CD14-positive monocyte (primary cell): ENCODE measurements around the gene EDN2. TPM values are rescaled to one million over a fixed set of nuclear protein-coding genes. Genes with fewer than 3 reads are reported as not detected.

Experiments used
- DNase-seq, 3 donors: peaks; one replicate each; pipeline ENCODE4 v3.0.0-alpha.2; 2011 to 2022
- H2AFZ ChIP-seq: 2 replicates; pipeline ENCODE4 v1.6.0; 2012; ENCODE audit warnings: mild to moderate bottlenecking, low read depth, low read length, inconsistent platforms; ENCODE audit not compliant: insufficient read depth, poor library complexity, severe bottlenecking
- H3K27ac ChIP-seq, 2 donors: 1 replicate in 1 of 2; 2 replicates in 1 of 2; pipeline ENCODE4 v1.5.1; 2012 to 2013; ENCODE audit warnings: low read length in 2 of 2, control low read depth in 1 of 2, inconsistent platforms in 1 of 2, low read depth in 1 of 2, mild to moderate bottlenecking in 1 of 2
- H3K27me3 ChIP-seq, 2 donors: one replicate each; pipeline versions ENCODE4 v1.6.0 to v1.6.1; 2011 to 2013; ENCODE audit warnings: low read length in 2 of 2; ENCODE audit not compliant: control insufficient read depth in 2 of 2, insufficient read depth in 2 of 2
- H3K36me3 ChIP-seq, 2 donors: replicated peaks in 1 of 2; 1 replicate in 1 of 2; 2 replicates in 1 of 2; pipeline versions ENCODE4 v1.5.1 to v1.6.1; 2012 to 2013; ENCODE audit warnings: low read length in 2 of 2, control low read depth in 1 of 2, inconsistent platforms in 1 of 2, mild to moderate bottlenecking in 1 of 2; ENCODE audit not compliant: insufficient read depth in 2 of 2, control insufficient read depth in 1 of 2
- H3K4me1 ChIP-seq, 2 donors: 1 replicate in 1 of 2; 2 replicates in 1 of 2; pipeline versions ENCODE4 v1.5.1 to v1.6.1; 2012 to 2013; ENCODE audit warnings: low read length in 2 of 2, control low read depth in 1 of 2, inconsistent platforms in 1 of 2, mild to moderate bottlenecking in 1 of 2, moderate library complexity in 1 of 2; ENCODE audit not compliant: insufficient read depth in 2 of 2, control insufficient read depth in 1 of 2
- H3K4me2 ChIP-seq: replicated peaks from 2 replicates; pipeline ENCODE3; 2012; ENCODE audit warnings: low read length, moderate library complexity, mild to moderate bottlenecking; ENCODE audit not compliant: poor library complexity, severe bottlenecking; ENCODE audit errors: extremely low read depth
- H3K4me3 ChIP-seq, 3 experiments: fragments of 200-600 bp in 1 of 3; sonication (generic) in 1 of 3; replicated peaks in 1 of 3; 1 replicate in 2 of 3; 2 replicates in 1 of 3; pipeline ENCODE4 v1.5.1; 2011 to 2013; ENCODE audit warnings: low read length in 3 of 3, mild to moderate bottlenecking in 3 of 3, control low read depth in 2 of 3, low read depth in 2 of 3, inconsistent platforms in 1 of 3, moderate library complexity in 1 of 3
- H3K79me2 ChIP-seq: 2 replicates; pipeline ENCODE4 v1.6.0; 2012; ENCODE audit warnings: mild to moderate bottlenecking, control low read depth, inconsistent platforms, low read length, moderate library complexity; ENCODE audit not compliant: insufficient read depth
- H3K9ac ChIP-seq: 2 replicates; pipeline ENCODE4 v1.6.0; 2017; ENCODE audit warnings: low read length, mild to moderate bottlenecking; ENCODE audit not compliant: insufficient read depth, poor library complexity, severe bottlenecking
- H3K9me3 ChIP-seq, 2 donors: replicated peaks in 1 of 2; 1 replicate in 1 of 2; 2 replicates in 1 of 2; pipeline versions ENCODE4 v1.5.1 to v1.6.1; 2012 to 2013; ENCODE audit warnings: low read length in 2 of 2, control low read depth in 1 of 2; ENCODE audit not compliant: control insufficient read depth in 1 of 2, insufficient read depth in 1 of 2
- H4K20me1 ChIP-seq: 2 replicates; pipeline ENCODE4 v1.6.0; 2012; ENCODE audit warnings: mild to moderate bottlenecking, low read length, control low read depth, moderate library complexity; ENCODE audit not compliant: insufficient read depth
- H3K27ac Mint-ChIP-seq, 7 donors: one replicate each; pipeline ENCODE4 v1.8.0; 2020; ENCODE audit warnings: mild to moderate bottlenecking in 7 of 7, mixed read lengths in 7 of 7, moderate library complexity in 6 of 7, inconsistent platforms in 2 of 7
- H3K27me3 Mint-ChIP-seq, 3 donors: one replicate each; pipeline ENCODE4 v1.8.0; 2021 to 2022; ENCODE audit warnings: low read depth in 3 of 3, mild to moderate bottlenecking in 3 of 3, mixed read lengths in 3 of 3, moderate library complexity in 3 of 3, inconsistent platforms in 1 of 3
- H3K36me3 Mint-ChIP-seq, 2 donors: one replicate each; pipeline ENCODE4 v1.8.0; 2020; ENCODE audit warnings: mixed read lengths in 2 of 2, inconsistent platforms in 1 of 2, mild to moderate bottlenecking in 1 of 2
- H3K4me1 Mint-ChIP-seq: one replicate; pipeline ENCODE4 v1.8.0; 2020; ENCODE audit warnings: mild to moderate bottlenecking, mixed read lengths
- H3K4me3 Mint-ChIP-seq, 2 donors: one replicate each; pipeline ENCODE4 v1.8.0; 2020; ENCODE audit warnings: mild to moderate bottlenecking in 2 of 2, mixed read lengths in 2 of 2, moderate library complexity in 1 of 2
- H3K9me3 Mint-ChIP-seq, 7 donors: one replicate each; pipeline ENCODE4 v1.8.0; 2020 to 2022; ENCODE audit warnings: mixed read lengths in 7 of 7, mild to moderate bottlenecking in 6 of 7, moderate library complexity in 6 of 7, inconsistent platforms in 2 of 7
- WGBS: methylation state at CpG from one replicate; pipeline ENCODE4 v1.1.5; 2013; ENCODE audit warnings: missing lambda C conversion rate; ENCODE audit not compliant: insufficient coverage; 5-methylcytosine and 5-hydroxymethylcytosine counted together
- intact Hi-C, 2 donors: fragments of 100-400 bp; cut with micrococcal nuclease; formaldehyde crosslinking; loops; one replicate each; pipeline versions ENCODE4 v1.15.0 to v1.15.1; 2023
- polyA plus RNA-seq, 3 donors: library from polyadenylated mRNA; depleted of rRNA in 1 of 3; unstranded in 2 of 3; stranded (reverse) in 1 of 3; fragments of 300-500 nt in 2 of 3; fragments of >200 nt in 1 of 3; fragmentation: Illumina TruSeq in 2 of 3; gene quantifications; 1 replicate in 2 of 3; 2 replicates in 1 of 3; pipeline ENCODE4 v1.2.3, GENCODE V29; 2012 to 2021
- TF ChIP-seq, protein P1 (sequence below): fragments of 200-600 bp; IDR thresholded peaks from one replicate; pipeline ENCODE4 v1.8.0; 2022; ENCODE audit warnings: antibody characterized with exemption, mild to moderate bottlenecking

Gene EDN2
- polyA plus RNA-seq, 3 donors, result not detected

- H3K27me3 ChIP-seq, result no peaks in the 10 kb centered on the region
- no peak overlapping the region for H3K27ac ChIP-seq
- TF ChIP-seq, protein P1, sequence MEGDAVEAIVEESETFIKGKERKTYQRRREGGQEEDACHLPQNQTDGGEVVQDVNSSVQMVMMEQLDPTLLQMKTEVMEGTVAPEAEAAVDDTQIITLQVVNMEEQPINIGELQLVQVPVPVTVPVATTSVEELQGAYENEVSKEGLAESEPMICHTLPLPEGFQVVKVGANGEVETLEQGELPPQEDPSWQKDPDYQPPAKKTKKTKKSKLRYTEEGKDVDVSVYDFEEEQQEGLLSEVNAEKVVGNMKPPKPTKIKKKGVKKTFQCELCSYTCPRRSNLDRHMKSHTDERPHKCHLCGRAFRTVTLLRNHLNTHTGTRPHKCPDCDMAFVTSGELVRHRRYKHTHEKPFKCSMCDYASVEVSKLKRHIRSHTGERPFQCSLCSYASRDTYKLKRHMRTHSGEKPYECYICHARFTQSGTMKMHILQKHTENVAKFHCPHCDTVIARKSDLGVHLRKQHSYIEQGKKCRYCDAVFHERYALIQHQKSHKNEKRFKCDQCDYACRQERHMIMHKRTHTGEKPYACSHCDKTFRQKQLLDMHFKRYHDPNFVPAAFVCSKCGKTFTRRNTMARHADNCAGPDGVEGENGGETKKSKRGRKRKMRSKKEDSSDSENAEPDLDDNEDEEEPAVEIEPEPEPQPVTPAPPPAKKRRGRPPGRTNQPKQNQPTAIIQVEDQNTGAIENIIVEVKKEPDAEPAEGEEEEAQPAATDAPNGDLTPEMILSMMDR, result no peak
- no peak for DNase-seq
- Mint-ChIP-seq H3K27ac (no peak overlapping the region), H3K4me3 (no peak overlapping the region), H3K36me3 (peaks cover 23 to 25% of the 10 kb centered on the region in 2 donors), H3K9me3 (peaks cover 0 to 2% (median 0%) of the 10 kb centered on the region in 7 donors), H3K4me1 (peaks cover 2% of the 10 kb centered on the region), H3K27me3 (peaks cover 0 to 3% (median 0%) of the 10 kb centered on the region in 3 donors)
- H3K79me2 ChIP-seq, result no peaks in the 10 kb centered on the region
- WGBS, result 92% methylated on average over 1 of the region's 6 CpGs
- intact Hi-C loops, result no loop called here
- H3K4me3 ChIP-seq, result no peak overlapping the region
- H3K4me1 ChIP-seq, result no peaks in the 10 kb centered on the region
- no peak overlapping the region for H3K4me2 ChIP-seq
- no peaks in the 10 kb centered on the region for H3K9me3 ChIP-seq
- H3K9ac ChIP-seq, result no peak overlapping the region
- no peak overlapping the region for H2AFZ ChIP-seq
- no peaks in the 10 kb centered on the region for H4K20me1 ChIP-seq
- peaks cover 23 to 29% of the 10 kb centered on the region in 2 donors for H3K36me3 ChIP-seq
Measured at GRCh38 chr1:41507836-41508235, 23.4 kb upstream of the EDN2 start.

DNA sequence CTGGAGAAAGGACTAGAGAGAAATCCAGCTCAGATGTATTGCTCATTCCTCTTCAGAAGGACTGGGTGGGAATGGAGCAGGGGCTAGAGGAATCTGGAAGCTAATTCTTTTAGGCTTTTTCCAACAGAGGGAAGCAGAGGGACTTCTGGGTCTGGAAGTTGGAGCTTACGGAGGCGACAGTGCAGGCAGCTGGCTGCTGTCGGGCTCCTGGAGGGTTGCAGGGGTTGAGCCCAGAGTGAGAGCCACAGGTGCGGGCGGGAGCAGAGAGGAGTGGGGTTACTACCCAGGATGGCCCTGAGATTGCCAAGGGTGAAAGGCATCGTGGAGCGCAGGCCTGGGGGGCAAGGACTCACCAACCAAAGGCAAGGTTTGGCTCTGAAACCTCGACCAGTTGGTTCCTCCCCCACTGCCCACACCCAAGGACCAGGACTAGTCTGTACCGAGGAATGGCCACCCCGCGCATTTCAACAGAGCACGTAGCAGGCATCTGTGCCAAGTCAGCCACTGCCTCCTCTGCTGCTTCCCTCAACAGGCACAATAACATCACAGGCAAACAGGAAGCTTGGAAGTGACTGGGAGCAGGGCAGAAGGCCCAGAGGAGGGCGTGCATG, 22.7 kb upstream of the EDN2 start:
- H3K36me3 Mint-ChIP-seq, result peaks cover 18 to 19% of the 10 kb centered on the region in 2 donors
- intact Hi-C loops, result no loop called here
- H3K27ac Mint-ChIP-seq, result no peak overlapping the region
- Histone ChIP-seq H3K4me2 (no peak overlapping the region), H3K27me3 (no peaks in the 10 kb centered on the region), H3K79me2 (no peaks in the 10 kb centered on the region), H3K4me1 (no peaks in the 10 kb centered on the region), H3K36me3 (peaks cover 17 to 23% of the 10 kb centered on the region in 2 donors), H4K20me1 (no peaks in the 10 kb centered on the region), H3K4me3 (no peak overlapping the region), H2AFZ (no peak overlapping the region), H3K9ac (no peak overlapping the region), H3K27ac (no peak overlapping the region), H3K9me3 (no peaks in the 10 kb centered on the region)
- DNase-seq, result no peak
- WGBS, result 96% methylated on average over 10 of the region's 13 CpGs
- no peak overlapping the region for H3K4me3 Mint-ChIP-seq
- TF ChIP-seq, protein P1, result no peak
- peaks cover 0 to 2% (median 0%) of the 10 kb centered on the region in 7 donors for H3K9me3 Mint-ChIP-seq
- peaks cover 2% of the 10 kb centered on the region for H3K4me1 Mint-ChIP-seq
- H3K27me3 Mint-ChIP-seq, result peaks cover 0 to 3% (median 0%) of the 10 kb centered on the region in 3 donors
